ENCODE results near the gene KRT9. TPM values are rescaled to one million over a fixed set of nuclear protein-coding genes. Genes with fewer than 3 reads are reported as not detected.

Gene KRT9
- total RNA-seq, 2 donors from 2014 or later = not detected

DNA sequence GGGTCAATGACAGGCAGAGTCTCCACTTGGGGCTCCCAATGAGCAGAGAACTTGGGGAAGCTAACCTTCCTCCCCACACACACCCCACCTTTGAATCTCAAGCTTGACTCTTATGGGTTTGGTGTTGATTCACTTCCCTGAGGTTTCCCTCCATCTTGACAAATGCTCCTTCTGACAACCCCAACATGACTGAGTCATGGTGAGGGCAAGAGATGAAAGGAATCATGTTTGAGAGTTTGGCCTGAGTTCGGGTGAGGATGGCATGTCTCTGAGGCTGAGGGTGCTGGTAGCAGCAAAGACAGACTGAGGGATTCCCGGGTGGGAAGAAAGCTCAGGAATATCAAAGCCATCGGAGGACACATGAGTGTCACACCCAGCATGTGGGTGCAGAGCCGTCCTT, 18.7 kb downstream of the KRT9 start:
- TF ChIP-seq, protein P1, sequence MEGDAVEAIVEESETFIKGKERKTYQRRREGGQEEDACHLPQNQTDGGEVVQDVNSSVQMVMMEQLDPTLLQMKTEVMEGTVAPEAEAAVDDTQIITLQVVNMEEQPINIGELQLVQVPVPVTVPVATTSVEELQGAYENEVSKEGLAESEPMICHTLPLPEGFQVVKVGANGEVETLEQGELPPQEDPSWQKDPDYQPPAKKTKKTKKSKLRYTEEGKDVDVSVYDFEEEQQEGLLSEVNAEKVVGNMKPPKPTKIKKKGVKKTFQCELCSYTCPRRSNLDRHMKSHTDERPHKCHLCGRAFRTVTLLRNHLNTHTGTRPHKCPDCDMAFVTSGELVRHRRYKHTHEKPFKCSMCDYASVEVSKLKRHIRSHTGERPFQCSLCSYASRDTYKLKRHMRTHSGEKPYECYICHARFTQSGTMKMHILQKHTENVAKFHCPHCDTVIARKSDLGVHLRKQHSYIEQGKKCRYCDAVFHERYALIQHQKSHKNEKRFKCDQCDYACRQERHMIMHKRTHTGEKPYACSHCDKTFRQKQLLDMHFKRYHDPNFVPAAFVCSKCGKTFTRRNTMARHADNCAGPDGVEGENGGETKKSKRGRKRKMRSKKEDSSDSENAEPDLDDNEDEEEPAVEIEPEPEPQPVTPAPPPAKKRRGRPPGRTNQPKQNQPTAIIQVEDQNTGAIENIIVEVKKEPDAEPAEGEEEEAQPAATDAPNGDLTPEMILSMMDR (IDR thresholded peaks at IDR 0.05) = no peak
- Histone ChIP-seq H3K36me3 (no peaks in the 10 kb centered on the region), H3K27me3 (no peaks in the 10 kb centered on the region), H3K27ac (no peak overlapping the region), H3K9ac (ENCODE audit: low read depth in 2 of 2, low read length in 2 of 2) (no peak overlapping the region), H3K9me3 (no peaks in the 10 kb centered on the region), H3K4me3 (no peak overlapping the region), H3K4me1 (peaks cover 14% of the 10 kb centered on the region)
- no peak for DNase-seq
- intact Hi-C loops (cut with DNase I) = no loop called here

DNA sequence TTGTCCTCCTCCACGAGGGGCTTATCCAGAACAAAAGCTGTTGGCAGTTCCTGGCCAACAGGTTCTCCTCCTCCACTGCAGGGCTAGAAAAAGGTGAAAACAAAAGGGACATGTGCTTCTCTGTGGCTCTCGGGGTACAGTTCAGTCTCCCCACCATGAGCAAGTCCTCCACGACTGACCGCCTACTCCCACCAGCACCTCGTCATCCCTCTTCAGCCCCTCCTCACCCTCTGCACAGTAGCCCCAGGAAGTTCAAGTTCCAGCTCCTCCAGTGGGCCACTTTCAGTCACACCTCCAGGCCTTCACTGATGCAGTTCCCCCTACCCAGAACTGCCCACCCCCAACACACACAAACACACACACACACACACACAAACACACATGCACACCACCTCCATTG, 19.4 kb downstream of the KRT9 start:
- Histone ChIP-seq H3K27me3 (no peaks in the 10 kb centered on the region), H3K27ac (no peak overlapping the region), H3K9me3 (no peaks in the 10 kb centered on the region), H3K4me1 (peaks cover 14% of the 10 kb centered on the region), H3K9ac (ENCODE audit: low read depth in 2 of 2, low read length in 2 of 2) (no peak overlapping the region), H3K36me3 (no peaks in the 10 kb centered on the region), H3K4me3 (no peak overlapping the region)
- no peak for DNase-seq
- TF ChIP-seq, protein P1 (IDR thresholded peaks at IDR 0.05) = no peak
- intact Hi-C loops (cut with DNase I) = no loop called here

DNA sequence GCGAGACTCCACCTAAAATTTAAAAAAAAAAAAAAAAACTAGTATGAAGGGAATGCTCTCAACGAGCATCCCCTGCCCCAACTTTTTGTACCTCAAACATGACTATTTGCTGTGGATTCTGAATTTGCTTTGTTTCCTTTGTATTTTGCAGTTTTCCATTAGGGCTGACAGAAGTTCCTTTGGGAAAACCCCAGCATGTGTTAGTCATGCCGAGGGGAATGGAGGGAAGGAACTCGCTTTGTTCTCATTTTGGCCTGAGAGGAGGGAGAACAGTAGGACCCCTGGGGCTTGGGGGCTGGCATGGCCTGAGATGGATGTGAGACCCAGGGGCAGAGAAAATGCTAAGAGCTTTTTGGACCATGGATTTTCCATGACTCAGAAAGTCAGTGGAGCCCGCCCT, 20.5 kb downstream of the KRT9 start:
- DNase-seq = no peak
- no peaks in the 10 kb centered on the region for H3K9me3 ChIP-seq
- peaks cover 14% of the 10 kb centered on the region for H3K4me1 ChIP-seq
- intact Hi-C loops (cut with DNase I) = no loop called here
- TF ChIP-seq, protein P1 (IDR thresholded peaks at IDR 0.05) = no peak
- no peak overlapping the region for H3K9ac ChIP-seq (ENCODE audit: low read depth in 2 of 2, low read length in 2 of 2)
- H3K27me3 ChIP-seq = no peaks in the 10 kb centered on the region
- no peaks in the 10 kb centered on the region for H3K36me3 ChIP-seq
- no peak overlapping the region for H3K4me3 ChIP-seq
- H3K27ac ChIP-seq = no peak overlapping the region

DNA sequence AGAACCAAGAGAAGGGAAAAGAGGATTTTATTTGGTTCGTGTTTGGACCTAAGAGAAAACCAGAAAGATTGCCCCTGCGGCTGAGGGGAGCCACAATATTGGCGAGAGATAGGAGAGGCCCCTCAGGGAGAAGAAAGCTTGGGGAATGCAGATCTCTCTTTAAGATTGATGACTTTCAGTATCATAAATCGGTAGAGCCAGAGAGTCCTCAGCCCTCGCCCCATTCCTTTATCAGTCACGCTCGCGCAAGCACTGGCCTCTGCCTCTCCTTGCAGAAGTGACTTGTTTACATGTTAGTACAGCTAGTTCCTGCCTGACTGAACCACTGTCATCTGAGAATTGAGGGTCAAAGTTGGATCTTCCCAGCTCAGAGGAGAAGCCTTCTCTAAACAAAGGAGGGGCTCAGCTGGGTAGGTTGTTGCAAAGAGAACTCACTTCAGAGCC, 22.2 kb downstream of the KRT9 start:
- Histone ChIP-seq H3K4me3 (no peak overlapping the region), H3K4me1 (peaks cover 18% of the 10 kb centered on the region), H3K27ac (peak overlapping the region; percentile 87), H3K9ac (ENCODE audit: low read depth in 2 of 2, low read length in 2 of 2) (peak overlapping the region in 1 of 2 donors; percentile 83), H3K27me3 (no peaks in the 10 kb centered on the region), H3K36me3 (no peaks in the 10 kb centered on the region), H3K9me3 (no peaks in the 10 kb centered on the region)
- intact Hi-C loops (cut with DNase I) = loop anchor here (2.0 to 5.0 kb wide), 4 partner anchors 62 to 641 kb away; partner anchors contain the start of gene KRT36
- TF ChIP-seq, protein P1 (IDR thresholded peaks at IDR 0.05) = no peak
- DNase-seq = peak; percentile 78

DNA sequence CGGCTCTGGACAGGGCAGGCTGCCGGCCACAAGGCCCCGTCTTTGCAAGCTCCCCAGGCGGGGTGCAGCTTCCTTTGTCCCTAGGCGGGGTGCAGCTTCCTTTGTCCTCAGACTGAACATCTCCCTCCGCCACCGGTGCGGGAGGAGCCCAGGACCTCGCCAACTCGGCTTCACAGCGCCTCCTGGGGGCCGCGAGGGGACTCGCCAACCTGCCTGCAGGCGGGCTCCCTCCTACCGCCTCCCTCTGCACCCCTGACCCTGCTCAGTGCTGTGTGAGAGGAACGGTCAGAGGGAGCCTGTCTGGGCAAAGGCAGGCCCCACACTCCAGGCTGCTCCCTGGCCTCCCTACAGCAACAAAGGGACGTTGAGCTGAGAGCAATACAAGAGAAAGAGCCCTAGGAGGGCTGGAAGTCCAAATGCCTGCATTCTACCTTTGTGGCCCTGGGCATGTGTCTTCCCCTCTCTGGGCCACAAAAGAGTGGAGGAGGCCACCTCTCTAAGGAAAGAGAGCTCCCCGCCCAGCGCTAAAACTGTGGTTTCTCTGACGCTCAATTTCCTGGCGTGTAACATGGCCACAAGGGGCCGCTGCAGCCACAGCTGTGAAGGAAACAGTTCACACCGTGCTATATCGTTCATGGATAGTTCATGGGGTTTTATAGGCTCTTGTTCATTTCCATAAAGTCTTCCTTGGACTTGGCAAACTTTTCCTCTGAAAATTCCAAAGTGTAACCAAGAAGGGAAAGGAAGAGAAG, 22.8 kb downstream of the KRT9 start:
- H3K9ac ChIP-seq (ENCODE audit: low read depth in 2 of 2, low read length in 2 of 2) = peak overlapping the region; percentile 67 to 83
- H3K9me3 ChIP-seq = no peaks in the 10 kb centered on the region
- TF ChIP-seq, protein P1 (IDR thresholded peaks at IDR 0.05) = peak; percentile 93
- intact Hi-C loops (cut with DNase I) = loop anchor here (2.0 to 5.0 kb wide), 4 partner anchors 62 to 640 kb away; partner anchors contain the start of gene KRT36
- peak; percentile 93 for DNase-seq
- H3K4me3 ChIP-seq = no peak overlapping the region
- peak overlapping the region; percentile 87 for H3K27ac ChIP-seq
- no peaks in the 10 kb centered on the region for H3K36me3 ChIP-seq
- H3K27me3 ChIP-seq = no peaks in the 10 kb centered on the region
- H3K4me1 ChIP-seq = peaks cover 23% of the 10 kb centered on the region
